ENCODE data around the gene BUD13. TPM values are rescaled to one million over a fixed set of nuclear protein-coding genes. Genes with fewer than 3 reads are reported as not detected.

BUD13 gene
- total and polyA plus RNA-seq, 9 of the 15 experiments (the other 6 are each of a cell fraction or from before 2014, with no cell fraction given), result 9.5 to 34.1 (median 27.1) TPM

DNA sequence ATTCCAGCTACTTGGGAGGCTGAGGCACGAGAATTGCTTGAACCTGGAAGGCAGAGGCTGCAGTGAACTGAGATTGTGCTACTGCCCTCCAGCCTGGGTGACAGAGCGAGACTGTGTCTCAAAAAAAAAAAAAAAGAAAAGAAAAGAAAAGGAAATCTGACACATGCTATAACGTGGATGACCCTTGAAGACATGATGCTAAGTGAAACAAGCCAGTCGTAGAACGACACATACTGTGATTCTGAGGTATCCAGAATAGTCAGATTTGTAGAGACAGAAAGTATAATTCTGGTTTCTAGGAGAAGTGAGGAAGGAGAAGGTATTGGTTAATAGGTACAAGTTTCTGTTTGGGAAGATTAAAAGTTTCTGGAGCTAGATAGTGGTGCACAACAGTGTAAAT, 25.6 kb upstream of the BUD13 start:
- Histone ChIP-seq H3K9me3 (replicated peaks; ENCODE audit: control insufficient read depth, insufficient read depth, low read depth, low read length) (no peaks in the 10 kb centered on the region), H3K79me2 (ENCODE audit: control insufficient read depth, insufficient read depth, low read length) (no peaks in the 10 kb centered on the region), H3K4me2 (ENCODE audit: insufficient read depth, low read length) (no peak overlapping the region), H3K4me1 (replicated peaks in 1 of 2; ENCODE audit: control insufficient read depth in 2 of 2, insufficient read depth in 2 of 2, low read length in 2 of 2) (peaks cover 3 to 7% of the 10 kb centered on the region in 2 experiments; a peak in 4 of 5 replicates), H3K27ac (ENCODE audit: extremely low read depth, low read depth, low read length) (no peak overlapping the region), H3K36me3 (ENCODE audit: control insufficient read depth, insufficient read depth, low read length) (no peaks in the 10 kb centered on the region), H3K9ac (ENCODE audit: insufficient read depth in 1 of 2, low read depth in 2 of 2, low read length in 2 of 2) (no peak overlapping the region), H3K9me1 (ENCODE audit: control insufficient read depth, insufficient read depth, low read length) (no peaks in the 10 kb centered on the region), H3K4me3 (no peak overlapping the region), H3K27me3 (ENCODE audit: control insufficient read depth in 2 of 2, insufficient read depth in 2 of 2, low read length in 2 of 2) (no peaks in the 10 kb centered on the region), H2AFZ (ENCODE audit: low read depth, low read length) (no peak overlapping the region), H4K20me1 (replicated peaks; ENCODE audit: control insufficient read depth, insufficient read depth, low read length) (no peaks in the 10 kb centered on the region)
- intact Hi-C loops (cut with micrococcal nuclease), result no loop called here
- WGBS (ENCODE audit: insufficient coverage, low coverage, missing lambda C conversion rate), result 58% methylated on average over 3 of the region's 5 CpGs
- no TSS peak for BruUV-seq (replicated peaks)
- FAIRE-seq, result no peak
- in situ Hi-C loops (cut with MboI), result no loop called here
- TF ChIP-seq POLR2G (IDR thresholded peaks at IDR 0.05; ENCODE audit: low read depth, low read length) (no peak), EP300 (IDR thresholded peaks at IDR 0.05; ENCODE audit: low read length) (no peak), ZKSCAN3 (CRISPR knock-in tag; IDR thresholded peaks at IDR 0.05) (no peak), KAT7 (CRISPR knock-in tag; IDR thresholded peaks at IDR 0.05; ENCODE audit: borderline replicate concordance) (no peak), ZNF644 (tag; IDR thresholded peaks at IDR 0.05; ENCODE audit: low read depth) (no peak), TEAD1 (CRISPR knock-in tag; IDR thresholded peaks at IDR 0.05) (no peak), STAT5A (IDR thresholded peaks at IDR 0.05; ENCODE audit: borderline replicate concordance, low read length) (no peak), ZNF584 (CRISPR knock-in tag; IDR thresholded peaks at IDR 0.05; ENCODE audit: low read depth) (no peak), ZNF133 (CRISPR knock-in tag; IDR thresholded peaks at IDR 0.05) (no peak), ZNF507 (tag; conservative IDR thresholded peaks at IDR 0.05) (no peak), SP2 (IDR thresholded peaks at IDR 0.05; ENCODE audit: extremely low read depth, low read depth, low read length, poor library complexity, severe bottlenecking) (no peak)
- TF ChIP-seq, protein P1, sequence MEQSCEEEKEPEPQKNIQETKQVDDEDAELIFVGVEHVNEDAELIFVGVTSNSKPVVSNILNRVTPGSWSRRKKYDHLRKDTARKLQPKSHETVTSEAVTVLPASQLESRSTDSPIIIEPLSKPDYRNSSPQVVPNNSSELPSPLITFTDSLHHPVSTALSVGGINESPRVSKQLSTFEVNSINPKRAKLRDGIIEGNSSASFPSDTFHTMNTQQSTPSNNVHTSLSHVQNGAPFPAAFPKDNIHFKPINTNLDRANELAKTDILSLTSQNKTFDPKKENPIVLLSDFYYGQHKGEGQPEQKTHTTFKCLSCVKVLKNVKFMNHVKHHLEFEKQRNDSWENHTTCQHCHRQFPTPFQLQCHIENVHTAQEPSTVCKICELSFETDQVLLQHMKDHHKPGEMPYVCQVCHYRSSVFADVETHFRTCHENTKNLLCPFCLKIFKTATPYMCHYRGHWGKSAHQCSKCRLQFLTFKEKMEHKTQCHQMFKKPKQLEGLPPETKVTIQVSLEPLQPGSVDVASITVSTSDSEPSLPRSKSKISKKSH (CRISPR knock-in tag; IDR thresholded peaks at IDR 0.05), result no peak
- POLR2A ChIA-PET, result interaction anchor here (1.5 kb wide), 1 partner anchor 49 kb away, joined by 3 read pairs; no protein-coding TSS in a partner anchor
- ATAC-seq, result no peak
- CTCF ChIA-PET (ENCODE audit: low intra/inter-chr PET ratio), result no interaction called here
- DNase-seq (ENCODE audit: extremely low read depth in 1 of 4, low spot score in 3 of 4), result no peak
